ENCODE data around the gene EZR. TPM values are rescaled to one million over a fixed set of nuclear protein-coding genes. Genes with fewer than 3 reads are reported as not detected.
A peak's percentile ranks its signal among the peaks of the same experiment; 100 is the strongest.
"Not testable (repeated sequence)": the region's sequence is repeated elsewhere in the genome, so short reads cannot be mapped to it uniquely, and the experiment has no call there.

The EZR gene
- total RNA-seq, 1 experiment from 2014 or later: 1,402 TPM

DNA sequence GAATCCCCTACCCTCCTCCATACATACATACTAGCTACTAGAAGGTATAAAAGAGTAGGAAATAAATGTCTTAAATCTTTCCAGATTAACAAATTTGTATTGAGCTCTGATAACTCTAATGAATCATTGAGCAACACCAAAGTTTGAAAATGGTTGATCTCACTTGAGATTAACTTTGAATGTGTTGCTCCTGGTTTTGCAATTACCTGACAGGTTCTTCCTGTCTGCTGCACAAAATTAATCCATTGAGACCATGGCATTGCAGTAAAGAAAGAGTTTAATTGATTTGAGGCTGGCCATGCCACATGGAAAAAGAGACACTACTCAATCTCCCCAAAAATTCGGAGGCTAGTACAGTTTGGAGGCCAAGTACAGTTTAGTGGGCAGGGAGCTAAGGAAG lies 21.3 kb upstream of the EZR start:
- Histone ChIP-seq H3K36me3 (ENCODE audit: control insufficient read depth in 1 of 2, insufficient read depth in 2 of 2, low read length in 2 of 2) (no peaks in the 10 kb centered on the region), H3K9me3 (ENCODE audit: control insufficient read depth in 1 of 2, insufficient read depth in 1 of 2, low read depth in 1 of 2, low read length in 2 of 2) (no peaks in the 10 kb centered on the region), H3K27me3 (ENCODE audit: insufficient read depth, low read length) (no peaks in the 10 kb centered on the region), H3K4me1 (ENCODE audit: control insufficient read depth in 1 of 2, insufficient read depth in 2 of 2, low read length in 2 of 2) (peaks cover 0 to 21% of the 10 kb centered on the region in 2 experiments; a peak in 2 of 4 replicates), H3K9me2 (ENCODE audit: insufficient read depth) (no peaks in the 10 kb centered on the region), H3K4me3 (replicated peaks in 1 of 2; ENCODE audit: low read depth in 1 of 2, low read length in 2 of 2) (no peak overlapping the region), H4K20me1 (ENCODE audit: insufficient read depth) (no peaks in the 10 kb centered on the region), H3K27ac (ENCODE audit: low read depth, low read length) (no peak overlapping the region), H2AFZ (ENCODE audit: low read depth, low read length, poor library complexity, severe bottlenecking) (no peak overlapping the region), H3K79me2 (ENCODE audit: insufficient read depth, low read length) (no peaks in the 10 kb centered on the region), H3K4me2 (ENCODE audit: low read length) (no peak overlapping the region), H3K9ac (ENCODE audit: low read length) (no peak overlapping the region)
- TF ChIP-seq SIN3A (IDR thresholded peaks at IDR 0.05; ENCODE audit: low read depth) (no peak), CBX3 (IDR thresholded peaks at IDR 0.05; ENCODE audit: low read depth) (peak; percentile 68; the same call in 1 of the 2 replicates), SP1 (IDR thresholded peaks at IDR 0.05; ENCODE audit: low read depth) (no peak), ELF1 (IDR thresholded peaks at IDR 0.05; ENCODE audit: borderline replicate concordance, low read depth) (no peak)
- ChIA-PET CTCF (no interaction called here), POLR2A (no interaction called here), RAD21 (ENCODE audit: low non-redundant PET in 1 of 2, low total read pairs in 2 of 2, uncharacterized antibody in 2 of 2, unreplicated experiment in 2 of 2) (interaction anchor here in 1 of 2 experiments (0.7 kb wide), 1 partner anchor 29 kb away, joined by 4 read pairs; no protein-coding TSS in a partner anchor)
- intact Hi-C loops (cut with micrococcal nuclease): no loop called here
- BruUV-seq (replicated peaks): no TSS peak
- DNase-seq (ENCODE audit: low read depth, low spot score) (no peak), ATAC-seq (no peak)

DNA sequence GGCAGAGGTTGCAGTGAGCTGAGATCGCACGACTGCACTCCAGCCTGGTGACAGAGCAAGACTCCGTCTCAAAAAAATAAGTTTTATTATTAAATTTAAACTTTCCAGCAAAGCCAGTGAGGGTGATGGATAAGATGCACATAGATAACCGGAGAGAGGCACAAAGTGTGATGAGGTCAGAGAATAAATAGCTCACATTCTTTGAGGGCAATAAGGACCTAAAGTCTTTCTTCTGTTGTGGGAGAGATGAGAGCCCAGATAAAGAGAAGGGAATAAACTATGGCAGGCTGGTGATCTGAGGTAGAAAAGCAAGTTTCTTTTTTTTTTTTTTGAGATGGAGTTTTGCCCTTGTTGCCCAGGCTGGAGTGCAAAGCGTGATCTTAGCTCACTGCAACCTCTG lies 20.6 kb upstream of the EZR start:
- Histone ChIP-seq H3K79me2 (ENCODE audit: insufficient read depth, low read length) (no peaks in the 10 kb centered on the region), H2AFZ (ENCODE audit: low read depth, low read length, poor library complexity, severe bottlenecking) (no peak overlapping the region), H3K9ac (ENCODE audit: low read length) (no peak overlapping the region), H4K20me1 (ENCODE audit: insufficient read depth) (no peaks in the 10 kb centered on the region), H3K4me2 (ENCODE audit: low read length) (no peak overlapping the region), H3K4me3 (replicated peaks in 1 of 2; ENCODE audit: low read depth in 1 of 2, low read length in 2 of 2) (no peak overlapping the region), H3K9me2 (ENCODE audit: insufficient read depth) (no peaks in the 10 kb centered on the region), H3K27ac (ENCODE audit: low read depth, low read length) (no peak overlapping the region), H3K9me3 (ENCODE audit: control insufficient read depth in 1 of 2, insufficient read depth in 1 of 2, low read depth in 1 of 2, low read length in 2 of 2) (no peaks in the 10 kb centered on the region), H3K4me1 (ENCODE audit: control insufficient read depth in 1 of 2, insufficient read depth in 2 of 2, low read length in 2 of 2) (peaks cover 0 to 21% of the 10 kb centered on the region in 2 experiments; a peak in 2 of 4 replicates), H3K27me3 (ENCODE audit: insufficient read depth, low read length) (no peaks in the 10 kb centered on the region), H3K36me3 (ENCODE audit: control insufficient read depth in 1 of 2, insufficient read depth in 2 of 2, low read length in 2 of 2) (no peaks in the 10 kb centered on the region)
- TF ChIP-seq CTCF (IDR thresholded peaks at IDR 0.05 in 2 of 3, conservative IDR thresholded peaks at IDR 0.05 in 1 of 3; ENCODE audit: borderline replicate concordance in 1 of 3, insufficient read depth in 1 of 3, low read depth in 2 of 3, low read length in 2 of 3): no peak
- TF ChIP-seq JUND (IDR thresholded peaks at IDR 0.05): no peak
- intact Hi-C loops (cut with micrococcal nuclease): no loop called here
- no TSS peak for BruUV-seq (replicated peaks)
- ChIA-PET CTCF (no interaction called here), POLR2A (interaction anchor here (0.7 kb wide), 1 partner anchor 28 kb away, joined by 5 read pairs; no protein-coding TSS in a partner anchor), RAD21 (ENCODE audit: low non-redundant PET in 1 of 2, low total read pairs in 2 of 2, uncharacterized antibody in 2 of 2, unreplicated experiment in 2 of 2) (interaction anchor here in 1 of 2 experiments (0.7 kb wide), 1 partner anchor 30 kb away, joined by 4 read pairs; no protein-coding TSS in a partner anchor)
- DNase-seq (ENCODE audit: low read depth, low spot score) (no peak), ATAC-seq (no peak)

DNA sequence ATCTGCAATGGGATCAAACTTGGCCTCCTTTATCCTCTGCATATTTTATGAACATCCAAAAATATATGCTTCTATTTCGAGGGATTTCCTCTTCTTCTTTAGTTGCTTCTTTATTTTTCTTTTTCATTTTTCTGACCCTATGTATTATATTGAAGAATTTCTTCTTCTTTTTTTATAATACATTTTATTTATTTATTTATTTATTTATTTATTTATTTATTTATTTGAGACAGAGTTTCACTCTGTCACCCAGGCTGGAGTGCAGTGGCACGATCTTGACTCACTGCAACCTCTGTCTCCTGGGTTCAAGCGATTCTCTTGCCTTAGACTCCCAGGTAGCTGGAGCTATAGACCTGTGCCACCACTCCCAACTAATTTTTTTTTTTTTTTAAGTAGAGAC lies 19.6 kb upstream of the EZR start:
- CTCF ChIA-PET; H3K79me2 ChIP-seq (ENCODE audit: insufficient read depth, low read length); DNase-seq (ENCODE audit: low read depth, low spot score); H3K9me2 ChIP-seq (ENCODE audit: insufficient read depth); ATAC-seq; H4K20me1 ChIP-seq (ENCODE audit: insufficient read depth); H3K4me3 ChIP-seq (replicated peaks in 1 of 2; ENCODE audit: low read depth in 1 of 2, low read length in 2 of 2); H3K9me3 ChIP-seq (ENCODE audit: control insufficient read depth in 1 of 2, insufficient read depth in 1 of 2, low read depth in 1 of 2, low read length in 2 of 2); H3K36me3 ChIP-seq (ENCODE audit: control insufficient read depth in 1 of 2, insufficient read depth in 2 of 2, low read length in 2 of 2); H3K27ac ChIP-seq (ENCODE audit: low read depth, low read length); H3K27me3 ChIP-seq (ENCODE audit: insufficient read depth, low read length); POLR2A ChIA-PET; intact Hi-C loops (cut with micrococcal nuclease); BruUV-seq (replicated peaks); H3K9ac ChIP-seq (ENCODE audit: low read length); RAD21 ChIA-PET (ENCODE audit: low non-redundant PET in 1 of 2, low total read pairs in 2 of 2, uncharacterized antibody in 2 of 2, unreplicated experiment in 2 of 2): not testable (repeated sequence)
- H2AFZ ChIP-seq (ENCODE audit: low read depth, low read length, poor library complexity, severe bottlenecking): peak overlapping the region; percentile 10
- H3K4me2 ChIP-seq (ENCODE audit: low read length): peak overlapping the region; percentile 53
- H3K4me1 ChIP-seq (ENCODE audit: control insufficient read depth in 1 of 2, insufficient read depth in 2 of 2, low read length in 2 of 2): peaks cover 0 to 21% of the 10 kb centered on the region in 2 experiments; a peak in 2 of 4 replicates

All from HCT116 (cell line).